Gastroesophageal sphincter (tissue), 4 donors: ENCODE data around the gene CCT3. TPM values are rescaled to one million over a fixed set of nuclear protein-coding genes. Genes with fewer than 3 reads are reported as not detected.
"Not testable (repeated sequence)": the region's sequence is repeated elsewhere in the genome, so short reads cannot be mapped to it uniquely, and the experiment has no call there.

Source experiments
- ATAC-seq: fragments of 150-250 bp; one replicate; pipeline ENCODE4 v1.9.1; 2016; ENCODE audit warnings: mild to moderate bottlenecking, moderate library complexity
- H3K27ac ChIP-seq, 4 donors: fragments of 200-600 bp; sonication (generic) in 3 of 4; 1 replicate in 3 of 4; 2 replicates in 1 of 4; pipeline ENCODE4 v1.5.1; 2016 to 2019
- H3K27me3 ChIP-seq: fragments of 200-600 bp; sonication (generic); one replicate; pipeline ENCODE4 v1.5.1; 2019
- H3K36me3 ChIP-seq, 2 donors: fragments of 200-600 bp; sonication (generic); one replicate each; pipeline ENCODE4 v1.5.1; 2019; ENCODE audit warnings: control low read depth in 1 of 2
- H3K4me1 ChIP-seq, 3 donors: fragments of 200-600 bp; sonication (generic); 1 replicate in 2 of 3; 2 replicates in 1 of 3; pipeline ENCODE4 v1.5.1; 2016 to 2019; ENCODE audit warnings: control low read depth in 2 of 3
- H3K4me3 ChIP-seq, 2 donors: fragments of 200-600 bp; sonication (generic); one replicate each; pipeline ENCODE4 v1.5.1; 2019; ENCODE audit warnings: mild to moderate bottlenecking in 1 of 2, moderate library complexity in 1 of 2
- H3K9me3 ChIP-seq, 3 donors: fragments of 200-600 bp; sonication (generic); one replicate each; pipeline ENCODE4 v1.5.1; 2017 to 2019; ENCODE audit warnings: control low read depth in 2 of 3
- EP300 ChIP-seq: sonication (generic); formaldehyde crosslinking; IDR thresholded peaks from one replicate; pipeline ENCODE4 v1.6.1; 2017; ENCODE audit warnings: antibody characterized with exemption, mild to moderate bottlenecking
- POLR2A ChIP-seq, 2 donors: fragments of 450-650 bp; IDR thresholded peaks; one replicate each; pipeline ENCODE4 v1.6.1; 2017; ENCODE audit warnings: antibody characterized with exemption in 2 of 2, mild to moderate bottlenecking in 2 of 2, moderate library complexity in 1 of 2
- POLR2AphosphoS5 ChIP-seq: sonication (generic); formaldehyde crosslinking; IDR thresholded peaks from one replicate; pipeline ENCODE4 v1.6.1; 2017; ENCODE audit warnings: antibody characterized with exemption
- WGBS, 2 donors: methylation state at CpG; one replicate each; pipeline ENCODE4 v1.1.5; 2018; ENCODE audit warnings: low coverage in 1 of 2; 5-methylcytosine and 5-hydroxymethylcytosine counted together
- total RNA-seq, 4 donors: library from RNA; depleted of rRNA; stranded (reverse); fragments of >200 nt; gene quantifications; one replicate each; pipeline ENCODE4 v1.1.0, GENCODE V29; 2016
- TF ChIP-seq, protein P1 (sequence below), 4 experiments: fragments of 200-600 bp in 2 of 4; fragments of 450-650 bp in 2 of 4; sonication (generic) in 1 of 4; IDR thresholded peaks; one replicate each; pipeline ENCODE4 v1.5.1; 2017 to 2019; ENCODE audit warnings: antibody characterized with exemption in 4 of 4, mild to moderate bottlenecking in 2 of 4, moderate library complexity in 2 of 4

Gene CCT3
- total RNA-seq, 4 donors from 2014 or later = 189 to 224 (median 209) TPM

DNA sequence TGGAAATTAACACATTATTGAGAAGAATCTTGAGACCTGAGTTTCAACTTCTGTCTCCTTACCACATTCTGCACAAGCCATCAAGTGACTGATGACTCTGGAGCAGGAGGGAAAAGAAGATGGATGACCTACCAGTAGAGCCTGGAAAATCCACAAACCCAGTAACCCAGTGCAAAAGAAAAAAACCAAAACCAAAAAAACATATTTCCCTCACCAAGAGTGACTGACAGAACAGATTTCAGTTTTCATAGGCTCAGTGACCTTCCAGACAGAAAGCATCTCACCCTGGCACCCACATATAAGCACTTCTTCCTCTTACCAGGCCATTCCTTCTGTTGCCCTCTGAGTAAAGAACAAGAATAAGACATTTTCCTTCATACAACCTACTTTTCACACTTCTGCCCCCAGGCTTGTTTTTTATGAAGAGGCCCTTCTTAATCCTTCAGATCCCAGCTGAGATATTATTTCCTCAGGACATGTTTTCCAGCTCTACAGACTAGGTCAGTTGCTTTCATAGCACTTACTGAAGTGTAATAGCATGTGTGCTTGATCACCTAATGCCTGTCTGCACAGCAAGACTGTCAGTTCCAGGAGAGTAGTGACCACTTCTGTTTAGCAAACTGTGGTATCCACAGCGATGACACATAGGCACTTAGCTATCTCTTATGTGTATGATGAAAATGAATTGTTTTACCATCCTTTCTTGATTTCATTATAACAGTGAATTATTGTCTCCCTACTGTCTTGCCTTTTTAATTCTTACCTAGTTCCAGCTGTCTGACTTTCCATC is 4.3 kb upstream of the CCT3 start:
- Histone ChIP-seq H3K27me3 (peaks cover 9% of the 10 kb centered on the region), H3K4me3 (no peak overlapping the region), H3K9me3 (no peaks in the 10 kb centered on the region), H3K36me3 (no peaks in the 10 kb centered on the region), H3K4me1 (peaks cover 0 to under 1% (median 0%) of the 10 kb centered on the region in 3 donors), H3K27ac (no peak overlapping the region)
- TF ChIP-seq, protein P1, sequence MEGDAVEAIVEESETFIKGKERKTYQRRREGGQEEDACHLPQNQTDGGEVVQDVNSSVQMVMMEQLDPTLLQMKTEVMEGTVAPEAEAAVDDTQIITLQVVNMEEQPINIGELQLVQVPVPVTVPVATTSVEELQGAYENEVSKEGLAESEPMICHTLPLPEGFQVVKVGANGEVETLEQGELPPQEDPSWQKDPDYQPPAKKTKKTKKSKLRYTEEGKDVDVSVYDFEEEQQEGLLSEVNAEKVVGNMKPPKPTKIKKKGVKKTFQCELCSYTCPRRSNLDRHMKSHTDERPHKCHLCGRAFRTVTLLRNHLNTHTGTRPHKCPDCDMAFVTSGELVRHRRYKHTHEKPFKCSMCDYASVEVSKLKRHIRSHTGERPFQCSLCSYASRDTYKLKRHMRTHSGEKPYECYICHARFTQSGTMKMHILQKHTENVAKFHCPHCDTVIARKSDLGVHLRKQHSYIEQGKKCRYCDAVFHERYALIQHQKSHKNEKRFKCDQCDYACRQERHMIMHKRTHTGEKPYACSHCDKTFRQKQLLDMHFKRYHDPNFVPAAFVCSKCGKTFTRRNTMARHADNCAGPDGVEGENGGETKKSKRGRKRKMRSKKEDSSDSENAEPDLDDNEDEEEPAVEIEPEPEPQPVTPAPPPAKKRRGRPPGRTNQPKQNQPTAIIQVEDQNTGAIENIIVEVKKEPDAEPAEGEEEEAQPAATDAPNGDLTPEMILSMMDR (IDR thresholded peaks at IDR 0.05) = no peak
- no peak for TF ChIP-seq POLR2A (IDR thresholded peaks at IDR 0.05)
- ATAC-seq = no peak
- 75% methylated on average over 1 of the region's 1 CpG; no CpG with 5 or more reads in 1 of the 2 donors for WGBS, 2 donors

- Histone ChIP-seq H3K27ac (peak overlapping the region; percentile 0 to 91 (median 88)), H3K27me3 (no peaks in the 10 kb centered on the region), H3K9me3 (no peaks in the 10 kb centered on the region), H3K4me3 (peak overlapping the region; percentile 48 to 77), H3K4me1 (peaks cover 0 to 27% (median 12%) of the 10 kb centered on the region in 3 donors), H3K36me3 (peaks cover 0 to 30% of the 10 kb centered on the region in 2 donors)
- WGBS, 2 donors = 0 to 1% methylated on average over 12 to 14 of the region's 14 CpGs
- ATAC-seq = peak; percentile 18
- TF ChIP-seq, protein P1 (IDR thresholded peaks at IDR 0.05) = no peak
- TF ChIP-seq EP300 (no peak), POLR2A (IDR thresholded peaks at IDR 0.05) (no peak), POLR2AphosphoS5 (no peak)
Measured at GRCh38 chr1:156337888-156338179, 258 bp downstream of the CCT3 start.

DNA sequence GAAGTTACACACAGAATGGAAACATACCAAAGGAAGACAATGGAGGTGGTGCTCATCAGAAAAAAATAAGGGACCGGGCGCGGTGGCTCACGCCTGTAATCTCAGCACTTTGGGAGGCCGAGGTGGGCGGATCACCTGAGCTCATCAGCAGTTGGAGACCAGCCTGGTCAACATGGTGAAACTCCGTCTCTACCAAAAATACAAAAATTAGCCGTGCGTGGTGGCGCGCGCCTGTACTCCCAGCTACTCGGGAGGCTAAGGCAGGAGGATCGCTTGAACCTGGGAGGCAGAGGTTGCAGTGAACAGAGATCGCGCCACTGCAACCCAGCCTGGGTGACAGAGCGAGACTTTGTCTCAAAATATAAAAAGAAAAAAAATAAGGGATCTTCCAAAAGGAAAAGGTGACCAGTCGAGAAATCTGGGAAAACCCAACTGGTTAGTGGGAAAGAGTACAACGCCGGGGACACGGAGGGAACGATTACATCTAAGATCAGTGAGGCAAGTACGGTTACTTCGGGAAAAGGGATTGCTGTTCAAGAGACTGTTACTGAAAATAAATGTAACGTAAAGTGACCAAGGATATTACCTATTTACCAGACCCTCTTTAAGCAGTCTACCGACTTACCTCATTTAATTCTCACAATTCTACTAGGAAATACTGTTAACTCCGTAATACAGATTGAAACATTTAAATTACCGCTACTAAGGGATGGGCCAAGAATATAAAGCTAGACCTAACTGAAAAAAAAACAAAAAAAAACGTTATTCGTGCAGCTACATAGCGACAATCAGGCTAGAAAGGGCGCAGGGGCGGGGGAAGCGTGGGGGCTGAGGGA is 822 bp downstream of the CCT3 start:
- H3K36me3 ChIP-seq = peaks cover 0 to 35% of the 10 kb centered on the region in 2 donors
- H3K9me3 ChIP-seq = no peaks in the 10 kb centered on the region
- peaks cover 0 to 27% (median 12%) of the 10 kb centered on the region in 3 donors for H3K4me1 ChIP-seq
- H3K4me3 ChIP-seq = peak overlapping the region; percentile 48 to 77
- peak overlapping the region; percentile 0 to 91 (median 88) for H3K27ac ChIP-seq
- TF ChIP-seq POLR2A (IDR thresholded peaks at IDR 0.05) = no peak
- TF ChIP-seq EP300 = no peak
- TF ChIP-seq, protein P1 (IDR thresholded peaks at IDR 0.05) = no peak
- no peak for TF ChIP-seq POLR2AphosphoS5
- no peak for ATAC-seq
- H3K27me3 ChIP-seq = no peaks in the 10 kb centered on the region
- WGBS, 2 donors = 34 to 36% methylated on average over 27 to 32 of the region's 34 CpGs

- Histone ChIP-seq H3K36me3 (peaks cover 0 to 46% of the 10 kb centered on the region in 2 donors), H3K27me3 (no peaks in the 10 kb centered on the region), H3K27ac (no peak overlapping the region), H3K4me1 (peaks cover 0 to 27% (median 12%) of the 10 kb centered on the region in 3 donors), H3K9me3 (no peaks in the 10 kb centered on the region), H3K4me3 (peak overlapping the region in 1 of 2 donors; percentile 77)
- TF ChIP-seq POLR2AphosphoS5 = no peak
- TF ChIP-seq, protein P1 (IDR thresholded peaks at IDR 0.05) = no peak
- no peak for TF ChIP-seq EP300
- no peak for TF ChIP-seq POLR2A (IDR thresholded peaks at IDR 0.05)
- ATAC-seq = no peak
- 62 to 76% methylated on average over 4 of the region's 4 CpGs for WGBS, 2 donors
Measured at GRCh38 chr1:156336242-156336641, 1.9 kb downstream of the CCT3 start.

- not testable (repeated sequence) for H3K27me3 ChIP-seq, H3K27ac ChIP-seq, H3K4me3 ChIP-seq, H3K4me1 ChIP-seq, ATAC-seq, H3K9me3 ChIP-seq
- H3K36me3 ChIP-seq = peaks cover 11 to 91% of the 10 kb centered on the region in 2 donors
- WGBS, 2 donors = 86 to 87% methylated on average over 9 of the region's 9 CpGs
Measured at GRCh38 chr1:156323179-156323578, 14.9 kb downstream of the CCT3 start.
